ENCODE results near the gene KCNQ2.

Gene KCNQ2

DNA sequence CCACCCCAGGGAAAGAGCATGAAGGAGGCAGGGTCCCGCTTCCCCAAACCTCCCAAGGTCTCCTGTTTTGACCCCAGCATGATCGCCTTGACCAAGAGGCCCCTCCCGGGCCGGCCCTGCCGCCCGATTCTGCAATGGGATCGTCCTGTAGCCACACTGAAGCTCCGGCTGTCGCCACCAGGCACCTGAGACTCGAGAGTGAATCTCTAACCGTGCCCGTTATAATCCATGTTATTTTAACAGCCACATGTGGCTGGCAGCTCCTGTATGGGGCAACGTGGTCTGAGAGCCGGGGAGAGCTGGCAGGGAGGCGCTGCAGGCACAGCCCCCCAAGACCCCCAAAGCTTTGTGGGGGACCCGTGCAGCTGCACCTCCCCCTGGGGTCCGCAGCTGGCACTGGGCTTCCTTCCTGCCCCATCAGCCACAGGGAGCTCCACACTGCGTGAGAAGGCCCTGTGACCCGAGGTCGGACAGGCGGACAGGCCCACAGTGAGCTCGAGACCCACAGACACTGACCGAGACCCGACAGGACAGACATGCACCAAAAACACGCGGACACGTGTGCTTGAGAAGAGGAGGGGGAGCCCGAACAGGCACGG, 51.3 kb downstream of the KCNQ2 start:
- peak overlapping the region; percentile 43 for H3K23ac ChIP-seq (ENCODE audit: low read depth, low read length, poor library complexity)
- no peak for DNase-seq (ENCODE audit: low spot score)
- no peak overlapping the region for H3K4me3 ChIP-seq (ENCODE audit: low read length in 2 of 2)
- no peak overlapping the region for H3K14ac ChIP-seq (ENCODE audit: low read length)
- H3K27ac ChIP-seq (replicated peaks; ENCODE audit: low read length) = no peak overlapping the region
- H3K9ac ChIP-seq (ENCODE audit: low read depth, low read length, poor library complexity) = no peak overlapping the region
- H3K4me2 ChIP-seq (ENCODE audit: insufficient read depth, low read length, poor library complexity, severe bottlenecking) = no peak overlapping the region
- no CpG with 5 or more reads among the region's 29 CpGs for WGBS, 2 donors (ENCODE audit: extremely low coverage in 2 of 2, insufficient read length in 2 of 2, insufficient replicate concordance in 1 of 2)
- peak overlapping the region; percentile 24 for H2BK5ac ChIP-seq (ENCODE audit: low read length)
- H3K9me3 ChIP-seq (replicated peaks in 1 of 2; ENCODE audit: control insufficient read depth in 2 of 2, insufficient read depth in 1 of 2, low read depth in 1 of 2, low read length in 2 of 2) = peaks cover 0 to 2% of the 10 kb centered on the region in 2 donors
- H2BK12ac ChIP-seq (ENCODE audit: low read length) = no peak overlapping the region
- no peak overlapping the region for H4K8ac ChIP-seq (ENCODE audit: low read depth, low read length)
- H3K27me3 ChIP-seq (ENCODE audit: control insufficient read depth in 3 of 3, insufficient read depth in 3 of 3, low read depth in 1 of 3, low read length in 3 of 3) = no peaks in the 10 kb centered on the region
- no peak overlapping the region for H2BK120ac ChIP-seq (ENCODE audit: low read depth, low read length)
- H4K91ac ChIP-seq (ENCODE audit: low read depth, low read length, poor library complexity) = no peak overlapping the region
- peaks cover 4% of the 10 kb centered on the region for H3K79me1 ChIP-seq (ENCODE audit: low read depth, low read length)
- H3K36me3 ChIP-seq (replicated peaks in 1 of 2; ENCODE audit: control insufficient read depth in 2 of 2, insufficient read depth in 2 of 2, low read length in 2 of 2) = peaks cover 0 to 33% of the 10 kb centered on the region in 2 donors
- H3K4ac ChIP-seq (ENCODE audit: low read length) = no peak overlapping the region
- peak overlapping the region; percentile 19 for H3K18ac ChIP-seq (ENCODE audit: low read length)
- no peak overlapping the region for H2BK15ac ChIP-seq (ENCODE audit: low read length)
- H2AFZ ChIP-seq (ENCODE audit: low read length) = no peak overlapping the region
- no peak overlapping the region for H2AK5ac ChIP-seq (ENCODE audit: low read depth, low read length)
- H3K4me1 ChIP-seq (ENCODE audit: control insufficient read depth in 2 of 2, insufficient read depth in 1 of 2, low read depth in 1 of 2, low read length in 2 of 2) = peaks cover 6 to 11% of the 10 kb centered on the region in 2 donors

DNA sequence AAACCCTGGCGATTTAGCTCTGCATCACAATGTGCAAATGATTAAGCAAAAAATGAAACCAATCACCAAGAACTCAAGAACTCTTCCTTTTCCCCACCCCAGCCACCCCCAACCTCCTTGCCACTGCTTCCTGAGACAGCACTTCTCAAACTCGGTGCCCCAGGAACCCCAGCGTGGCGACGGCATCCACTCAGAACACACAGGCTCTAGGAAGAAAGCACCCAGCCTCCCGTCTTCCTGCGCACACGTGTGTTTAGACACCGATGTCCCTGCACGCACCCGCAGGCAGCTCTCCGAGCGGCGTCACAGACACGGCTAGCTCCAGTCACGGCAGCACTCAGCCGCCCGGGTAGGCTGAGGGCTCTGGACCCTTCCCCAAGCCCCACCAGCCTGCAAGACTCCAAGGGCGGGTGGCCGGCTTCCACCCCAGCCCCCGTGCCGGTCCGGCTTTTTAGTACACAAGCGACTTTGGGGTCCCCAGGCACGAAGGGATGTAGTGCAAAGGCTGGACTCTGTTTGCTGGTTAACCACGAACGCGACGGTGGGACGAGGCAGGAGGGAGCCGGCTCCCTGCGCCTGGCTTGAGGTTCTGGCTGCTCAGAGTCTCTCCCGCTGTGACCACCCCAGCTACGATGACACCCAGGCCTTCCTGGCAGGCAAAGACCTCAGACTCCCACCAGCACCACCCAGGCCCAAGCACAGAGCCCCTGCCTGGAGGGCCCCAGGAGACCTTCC, 51.9 kb downstream of the KCNQ2 start:
- Histone ChIP-seq H4K8ac (ENCODE audit: low read depth, low read length) (no peak overlapping the region), H3K36me3 (replicated peaks in 1 of 2; ENCODE audit: control insufficient read depth in 2 of 2, insufficient read depth in 2 of 2, low read length in 2 of 2) (peaks cover 0 to 26% of the 10 kb centered on the region in 2 donors), H3K27me3 (ENCODE audit: control insufficient read depth in 3 of 3, insufficient read depth in 3 of 3, low read depth in 1 of 3, low read length in 3 of 3) (no peaks in the 10 kb centered on the region), H3K14ac (ENCODE audit: low read length) (peak overlapping the region; percentile 71), H3K4me3 (ENCODE audit: low read length in 2 of 2) (no peak overlapping the region), H2BK5ac (ENCODE audit: low read length) (peak overlapping the region; percentile 13), H3K27ac (replicated peaks; ENCODE audit: low read length) (no peak overlapping the region), H2AK5ac (ENCODE audit: low read depth, low read length) (peak overlapping the region; percentile 37), H3K18ac (ENCODE audit: low read length) (no peak overlapping the region), H2BK15ac (ENCODE audit: low read length) (no peak overlapping the region), H3K79me1 (ENCODE audit: low read depth, low read length) (peaks cover 4% of the 10 kb centered on the region), H2BK120ac (ENCODE audit: low read depth, low read length) (no peak overlapping the region), H3K4ac (ENCODE audit: low read length) (no peak overlapping the region), H3K23ac (ENCODE audit: low read depth, low read length, poor library complexity) (no peak overlapping the region), H2AFZ (ENCODE audit: low read length) (no peak overlapping the region), H2BK12ac (ENCODE audit: low read length) (no peak overlapping the region), H3K4me2 (ENCODE audit: insufficient read depth, low read length, poor library complexity, severe bottlenecking) (no peak overlapping the region), H4K91ac (ENCODE audit: low read depth, low read length, poor library complexity) (no peak overlapping the region), H3K9ac (ENCODE audit: low read depth, low read length, poor library complexity) (peak overlapping the region; percentile 21), H3K4me1 (ENCODE audit: control insufficient read depth in 2 of 2, insufficient read depth in 1 of 2, low read depth in 1 of 2, low read length in 2 of 2) (peaks cover 6 to 11% of the 10 kb centered on the region in 2 donors), H3K9me3 (replicated peaks in 1 of 2; ENCODE audit: control insufficient read depth in 2 of 2, insufficient read depth in 1 of 2, low read depth in 1 of 2, low read length in 2 of 2) (peaks cover 0 to 2% of the 10 kb centered on the region in 2 donors)
- DNase-seq (ENCODE audit: low spot score) = no peak
- WGBS, 2 donors (ENCODE audit: extremely low coverage in 2 of 2, insufficient read length in 2 of 2, insufficient replicate concordance in 1 of 2) = no CpG with 5 or more reads among the region's 34 CpGs

DNA sequence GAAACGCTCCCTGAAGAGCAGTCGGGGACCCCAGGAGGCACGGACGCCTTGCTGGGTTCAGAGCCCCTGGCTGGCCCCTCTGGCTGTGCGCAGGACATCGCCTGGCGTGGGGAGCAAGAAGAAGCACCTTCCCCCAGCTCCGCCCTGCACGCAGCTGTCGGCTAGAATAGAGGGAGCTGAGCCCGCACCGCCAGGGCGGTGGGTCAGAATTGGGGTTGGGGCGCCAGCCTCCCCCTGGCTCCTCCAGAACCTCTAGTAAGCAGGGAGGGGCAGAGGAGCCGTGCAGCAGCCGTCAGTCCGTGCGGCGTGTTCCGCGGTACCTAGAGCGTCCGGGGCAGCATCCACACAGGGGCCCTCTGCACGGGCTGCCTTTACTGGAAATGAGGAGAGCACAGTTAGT, 53.2 kb downstream of the KCNQ2 start:
- Histone ChIP-seq H3K23ac (ENCODE audit: low read depth, low read length, poor library complexity) (no peak overlapping the region), H2AK5ac (ENCODE audit: low read depth, low read length) (peak overlapping the region; percentile 83), H2BK5ac (ENCODE audit: low read length) (peak overlapping the region; percentile 75), H4K8ac (ENCODE audit: low read depth, low read length) (no peak overlapping the region), H2BK15ac (ENCODE audit: low read length) (peak overlapping the region; percentile 37), H4K91ac (ENCODE audit: low read depth, low read length, poor library complexity) (no peak overlapping the region), H3K27me3 (ENCODE audit: control insufficient read depth in 3 of 3, insufficient read depth in 3 of 3, low read depth in 1 of 3, low read length in 3 of 3) (no peaks in the 10 kb centered on the region), H3K14ac (ENCODE audit: low read length) (peak overlapping the region; percentile 56), H3K79me1 (ENCODE audit: low read depth, low read length) (peaks cover 4% of the 10 kb centered on the region), H3K36me3 (replicated peaks in 1 of 2; ENCODE audit: control insufficient read depth in 2 of 2, insufficient read depth in 2 of 2, low read length in 2 of 2) (peaks cover 0 to 15% of the 10 kb centered on the region in 2 donors), H3K9ac (ENCODE audit: low read depth, low read length, poor library complexity) (no peak overlapping the region), H2AFZ (ENCODE audit: low read length) (no peak overlapping the region), H3K4me2 (ENCODE audit: insufficient read depth, low read length, poor library complexity, severe bottlenecking) (no peak overlapping the region), H3K18ac (ENCODE audit: low read length) (peak overlapping the region; percentile 71), H3K4me1 (ENCODE audit: control insufficient read depth in 2 of 2, insufficient read depth in 1 of 2, low read depth in 1 of 2, low read length in 2 of 2) (peaks cover 6 to 11% of the 10 kb centered on the region in 2 donors), H3K27ac (replicated peaks; ENCODE audit: low read length) (no peak overlapping the region), H3K4me3 (ENCODE audit: low read length in 2 of 2) (no peak overlapping the region), H3K4ac (ENCODE audit: low read length) (no peak overlapping the region), H3K9me3 (replicated peaks in 1 of 2; ENCODE audit: control insufficient read depth in 2 of 2, insufficient read depth in 1 of 2, low read depth in 1 of 2, low read length in 2 of 2) (no peaks in the 10 kb centered on the region), H2BK120ac (ENCODE audit: low read depth, low read length) (no peak overlapping the region), H2BK12ac (ENCODE audit: low read length) (no peak overlapping the region)
- no peak for DNase-seq (ENCODE audit: low spot score)
- WGBS, 2 donors (ENCODE audit: extremely low coverage in 2 of 2, insufficient read length in 2 of 2, insufficient replicate concordance in 1 of 2) = no CpG with 5 or more reads among the region's 24 CpGs

- Histone ChIP-seq H3K4ac (ENCODE audit: low read length) (no peak overlapping the region), H3K36me3 (replicated peaks in 1 of 2; ENCODE audit: control insufficient read depth in 2 of 2, insufficient read depth in 2 of 2, low read length in 2 of 2) (peaks cover 0 to 11% of the 10 kb centered on the region in 2 donors), H4K91ac (ENCODE audit: low read depth, low read length, poor library complexity) (no peak overlapping the region), H4K8ac (ENCODE audit: low read depth, low read length) (peak overlapping the region; percentile 3), H3K4me1 (ENCODE audit: control insufficient read depth in 2 of 2, insufficient read depth in 1 of 2, low read depth in 1 of 2, low read length in 2 of 2) (peaks cover 6 to 11% of the 10 kb centered on the region in 2 donors), H3K4me3 (ENCODE audit: low read length in 2 of 2) (no peak overlapping the region), H3K27ac (replicated peaks; ENCODE audit: low read length) (no peak overlapping the region), H2BK120ac (ENCODE audit: low read depth, low read length) (peak overlapping the region; percentile 81), H3K4me2 (ENCODE audit: insufficient read depth, low read length, poor library complexity, severe bottlenecking) (no peak overlapping the region), H2BK12ac (ENCODE audit: low read length) (no peak overlapping the region), H3K14ac (ENCODE audit: low read length) (peak overlapping the region; percentile 89), H3K79me1 (ENCODE audit: low read depth, low read length) (peaks cover 4% of the 10 kb centered on the region), H3K27me3 (ENCODE audit: control insufficient read depth in 3 of 3, insufficient read depth in 3 of 3, low read depth in 1 of 3, low read length in 3 of 3) (no peaks in the 10 kb centered on the region), H2AFZ (ENCODE audit: low read length) (no peak overlapping the region), H3K23ac (ENCODE audit: low read depth, low read length, poor library complexity) (peak overlapping the region; percentile 34), H2AK5ac (ENCODE audit: low read depth, low read length) (peak overlapping the region; percentile 83), H3K9ac (ENCODE audit: low read depth, low read length, poor library complexity) (peak overlapping the region; percentile 60), H2BK15ac (ENCODE audit: low read length) (no peak overlapping the region), H3K18ac (ENCODE audit: low read length) (peak overlapping the region; percentile 93), H2BK5ac (ENCODE audit: low read length) (peak overlapping the region; percentile 82), H3K9me3 (replicated peaks in 1 of 2; ENCODE audit: control insufficient read depth in 2 of 2, insufficient read depth in 1 of 2, low read depth in 1 of 2, low read length in 2 of 2) (no peaks in the 10 kb centered on the region)
- no peak for DNase-seq (ENCODE audit: low spot score)
- WGBS, 2 donors (ENCODE audit: extremely low coverage in 2 of 2, insufficient read length in 2 of 2, insufficient replicate concordance in 1 of 2) = no CpG with 5 or more reads among the region's 16 CpGs
Measured at GRCh38 chr20:63418617-63419016, 53.8 kb downstream of the KCNQ2 start.

Measured in neuronal stem cell (in vitro differentiated cells).